IMR-90 (cell line): ENCODE data around the gene ERBB4. TPM values are rescaled to one million over a fixed set of nuclear protein-coding genes. Genes with fewer than 3 reads are reported as not detected.

Source experiments
- ATAC-seq: fragments of 200-7000 bp; cut with Tn5 transposase; 2 replicates; pipeline ENCODE4 v1.9.1; 2020; ENCODE audit warnings: low read depth, mild to moderate bottlenecking, moderate library complexity
- BruUV-seq: library from RNA; stranded (reverse); fragments of 400-500 nt; replicated peaks from 2 replicates; lab custom pipeline; 2021; lab: Mats Ljungman, UMichigan
- CTCF ChIA-PET: fragments of 300-600 bp; formaldehyde crosslinking; extraction: SDS; loops from one replicate; lab custom pipeline; 2021; ENCODE audit warnings: antibody characterized with exemption; lab: Yijun Ruan, JAX
- POLR2A ChIA-PET: fragments of 300-600 bp; sonication (Branson Sonifier 250); formaldehyde crosslinking; loops from one replicate; lab custom pipeline; 2022; ENCODE audit warnings: antibody characterized with exemption; ENCODE audit not compliant: unreplicated experiment; lab: Charles Lee
- DNase-seq: peaks from one replicate; pipeline ENCODE4 v3.0.0; 2013
- H2AFZ ChIP-seq: replicated peaks from 2 replicates; pipeline ENCODE3; 2013; ENCODE audit warnings: low read length, mild to moderate bottlenecking; ENCODE audit not compliant: poor library complexity
- H2AK5ac ChIP-seq: 2 replicates; pipeline ENCODE4 v1.6.1; 2013; ENCODE audit warnings: low read depth, low read length, inconsistent platforms
- H2AK9ac ChIP-seq: replicated peaks from 2 replicates; pipeline ENCODE3; 2013; ENCODE audit warnings: mild to moderate bottlenecking, low read depth, low read length, moderate library complexity; ENCODE audit not compliant: poor library complexity
- H2BK120ac ChIP-seq: 2 replicates; pipeline ENCODE4 v1.6.1; 2013; ENCODE audit warnings: low read depth, low read length, inconsistent platforms
- H2BK15ac ChIP-seq: 3 replicates; pipeline ENCODE4 v1.6.1; 2013; ENCODE audit warnings: low read depth, low read length, inconsistent platforms
- H2BK20ac ChIP-seq: 2 replicates; pipeline ENCODE4 v1.6.1; 2013; ENCODE audit warnings: low read depth, mild to moderate bottlenecking, inconsistent platforms, low read length, moderate library complexity
- H2BK5ac ChIP-seq: 2 replicates; pipeline ENCODE4 v1.6.1; 2013; ENCODE audit warnings: mild to moderate bottlenecking, low read depth, low read length, inconsistent platforms; ENCODE audit not compliant: poor library complexity, severe bottlenecking
- H3K14ac ChIP-seq: replicated peaks from 2 replicates; pipeline ENCODE4 v1.6.1; 2013; ENCODE audit warnings: low read depth, low read length, inconsistent platforms
- H3K18ac ChIP-seq: 2 replicates; pipeline ENCODE4 v1.6.1; 2013; ENCODE audit warnings: low read depth, low read length, control low read depth
- H3K23ac ChIP-seq: 2 replicates; pipeline ENCODE4 v1.6.1; 2013; ENCODE audit warnings: low read depth, low read length, inconsistent platforms
- H3K27ac ChIP-seq: 2 replicates; pipeline ENCODE4 v1.5.1; 2013; ENCODE audit warnings: mild to moderate bottlenecking, control low read depth, low read length; ENCODE audit not compliant: insufficient read depth
- H3K27me3 ChIP-seq: 2 replicates; pipeline ENCODE4 v1.6.1; 2013; ENCODE audit warnings: low read length; ENCODE audit not compliant: control insufficient read depth, insufficient read depth
- H3K36me3 ChIP-seq: 2 replicates; pipeline ENCODE4 v1.6.1; 2013; ENCODE audit warnings: low read length, mixed read lengths; ENCODE audit not compliant: control insufficient read depth, insufficient read depth
- H3K4ac ChIP-seq: 2 replicates; pipeline ENCODE4 v1.6.1; 2013; ENCODE audit warnings: low read depth, low read length, inconsistent platforms
- H3K4me1 ChIP-seq: 2 replicates; pipeline ENCODE4 v1.6.1; 2013; ENCODE audit warnings: low read length, mixed read lengths; ENCODE audit not compliant: control insufficient read depth, insufficient read depth
- H3K4me2 ChIP-seq: 2 replicates; pipeline ENCODE4 v1.6.1; 2013; ENCODE audit warnings: low read depth, mild to moderate bottlenecking, control low read depth, low read length, moderate library complexity
- H3K4me3 ChIP-seq: 2 replicates; pipeline ENCODE4 v1.5.1; 2013; ENCODE audit warnings: low read depth, mild to moderate bottlenecking, control low read depth, low read length, moderate library complexity; ENCODE audit not compliant: insufficient read depth
- H3K56ac ChIP-seq: 2 replicates; pipeline ENCODE4 v1.6.1; 2013; ENCODE audit warnings: low read length, inconsistent platforms; ENCODE audit not compliant: insufficient read depth; ENCODE audit errors: extremely low read depth
- H3K79me1 ChIP-seq, 2 experiments: 2 replicates each; pipeline ENCODE4 v1.6.1; 2013; ENCODE audit warnings: low read length in 2 of 2, inconsistent platforms in 1 of 2, low read depth in 1 of 2
- H3K9ac ChIP-seq: 2 replicates; pipeline ENCODE4 v1.6.1; 2013; ENCODE audit warnings: low read depth, low read length, control low read depth
- H3K9me1 ChIP-seq: 2 replicates; pipeline ENCODE4 v1.6.1; 2013; ENCODE audit warnings: low read length, inconsistent platforms; ENCODE audit not compliant: insufficient read depth
- H3K9me3 ChIP-seq: 2 replicates; pipeline ENCODE4 v1.6.1; 2013; ENCODE audit warnings: low read length; ENCODE audit not compliant: control insufficient read depth, insufficient read depth
- H4K20me1 ChIP-seq: 2 replicates; pipeline ENCODE4 v1.6.1; 2013; ENCODE audit warnings: low read length, inconsistent platforms; ENCODE audit not compliant: insufficient read depth
- H4K5ac ChIP-seq: 2 replicates; pipeline ENCODE4 v1.6.1; 2013; ENCODE audit warnings: mild to moderate bottlenecking, low read depth, low read length, control low read depth
- H4K8ac ChIP-seq, 2 experiments: 2 replicates each; pipeline ENCODE4 v1.6.1; 2013; ENCODE audit warnings: low read depth in 2 of 2, low read length in 2 of 2, control low read depth in 1 of 2, inconsistent platforms in 1 of 2
- H4K91ac ChIP-seq: 2 replicates; pipeline ENCODE4 v1.6.1; 2013; ENCODE audit warnings: low read depth, low read length, inconsistent platforms; ENCODE audit not compliant: insufficient read depth
- CEBPB ChIP-seq: IDR thresholded peaks from 2 replicates; pipeline ENCODE4 v1.6.1; 2012; ENCODE audit warnings: low read depth, low read length, improper control_type of control experiment
- CHD1 ChIP-seq: IDR thresholded peaks from 2 replicates; pipeline ENCODE4 v1.6.1; 2012; ENCODE audit warnings: low read depth, low read length, improper control_type of control experiment
- ELK1 ChIP-seq: fragments of 150-350 bp; IDR thresholded peaks from 2 replicates; pipeline ENCODE4 v1.6.1; 2016; ENCODE audit warnings: low read depth, mild to moderate bottlenecking, low read length, moderate library complexity, borderline replicate concordance
- FOS ChIP-seq: fragments of 150-350 bp; IDR thresholded peaks from 2 replicates; pipeline ENCODE4 v1.6.1; 2016; ENCODE audit warnings: low read depth, low read length
- MAFK ChIP-seq: IDR thresholded peaks from 2 replicates; pipeline ENCODE4 v1.6.1; 2012; ENCODE audit warnings: low read depth, low read length, improper control_type of control experiment
- MAZ ChIP-seq: IDR thresholded peaks from 2 replicates; pipeline ENCODE4 v1.6.1; 2012; ENCODE audit warnings: low read depth, mild to moderate bottlenecking, low read length, improper control_type of control experiment, moderate library complexity, borderline replicate concordance
- MXI1 ChIP-seq: IDR thresholded peaks from 2 replicates; pipeline ENCODE4 v1.6.1; 2012; ENCODE audit warnings: low read depth, mild to moderate bottlenecking, low read length, moderate library complexity, borderline replicate concordance
- POLR2A ChIP-seq: IDR thresholded peaks from 2 replicates; pipeline ENCODE4 v1.6.1; 2012; ENCODE audit warnings: mild to moderate bottlenecking, low read depth, low read length
- RAD21 ChIP-seq: IDR thresholded peaks from 2 replicates; pipeline ENCODE4 v1.6.1; 2012; ENCODE audit warnings: low read length, improper control_type of control experiment
- RCOR1 ChIP-seq: IDR thresholded peaks from 2 replicates; pipeline ENCODE4 v1.6.1; 2012; ENCODE audit warnings: mild to moderate bottlenecking, low read length, improper control_type of control experiment; ENCODE audit not compliant: insufficient replicate concordance
- SMC3 ChIP-seq: fragments of 150-350 bp; IDR thresholded peaks from 2 replicates; pipeline ENCODE4 v1.6.1; 2016; ENCODE audit warnings: low read depth, mild to moderate bottlenecking, antibody characterized with exemption, low read length, moderate library complexity
- WGBS, 2 experiments: methylation state at CpG; one replicate each; pipeline versions ENCODE4 v1.1.5 to v1.1.7; 2013; ENCODE audit warnings: missing lambda C conversion rate in 2 of 2; ENCODE audit not compliant: insufficient read length in 1 of 2; ENCODE audit errors: extremely low coverage in 2 of 2; 5-methylcytosine and 5-hydroxymethylcytosine counted together
- dilution Hi-C: fragments of 300-500 bp; cut with HindIII; formaldehyde crosslinking; loops from one replicate; pipeline ENCODE4 v1.14.3; 2018; ENCODE audit warnings: low sequenced_read_pairs; ENCODE audit not compliant: unreplicated experiment
- in situ Hi-C: fragments of 300-500 bp; cut with MboI; formaldehyde crosslinking; loops from 3 replicates; pipeline ENCODE4 v1.14.3; 2019; ENCODE audit warnings: low sequenced_read_pairs, inconsistent platforms, mixed read lengths
- intact Hi-C: fragments of 100-400 bp; cut with micrococcal nuclease; formaldehyde crosslinking; loops from 2 replicates; pipeline ENCODE4 v1.10.0; 2022
- polyA plus RNA-seq, 3 experiments: library from polyadenylated mRNA; depleted of rRNA; stranded (reverse); fragments of >200 nt; gene quantifications; 2 replicates each; pipeline ENCODE4 v1.2.3, GENCODE V29; 2012; ENCODE audit warnings: low replicate concordance in 1 of 3
- total RNA-seq: library from RNA; depleted of rRNA; stranded (reverse); fragments of >200 nt; gene quantifications from 2 replicates; pipeline ENCODE4 v1.2.3, GENCODE V29; 2012

Gene ERBB4
- total and polyA plus RNA-seq, 2 of the 4 experiments (the other 2 are of a cell fraction) = not detected

- Histone ChIP-seq H2AK5ac (no peak overlapping the region), H3K56ac (no peak overlapping the region), H3K23ac (no peak overlapping the region), H3K18ac (no peak overlapping the region), H3K27me3 (no peaks in the 10 kb centered on the region), H2AFZ (no peak overlapping the region), H4K8ac (no peak overlapping the region), H2BK20ac (no peak overlapping the region), H3K4ac (no peak overlapping the region), H2BK5ac (no peak overlapping the region), H3K9me1 (no peaks in the 10 kb centered on the region), H3K79me1 (no peaks in the 10 kb centered on the region), H3K4me2 (peak overlapping the region; percentile 72; the same call in 1 of the 2 replicates), H4K5ac (no peak overlapping the region), H3K27ac (no peak overlapping the region), H3K36me3 (no peaks in the 10 kb centered on the region), H2BK120ac (no peak overlapping the region), H3K14ac (no peak overlapping the region), H2AK9ac (no peak overlapping the region), H3K4me3 (no peak overlapping the region), H4K20me1 (no peaks in the 10 kb centered on the region), H4K91ac (no peak overlapping the region), H3K4me1 (peaks cover 2% of the 10 kb centered on the region; the same call in 1 of the 2 replicates), H3K9ac (no peak overlapping the region), H2BK15ac (no peak overlapping the region), H3K9me3 (no peaks in the 10 kb centered on the region)
- ATAC-seq = no peak
- in situ Hi-C loops = no loop called here
- dilution Hi-C loops = no loop called here
- TF ChIP-seq MAFK (no peak), CEBPB (no peak), POLR2A (no peak), MAZ (no peak), ELK1 (no peak), MXI1 (no peak), RAD21 (no peak), SMC3 (no peak), CHD1 (no peak), FOS (no peak), RCOR1 (no peak)
- BruUV-seq = no TSS peak
- DNase-seq = no peak
- WGBS, 2 experiments = no CpG with 5 or more reads among the region's 2 CpGs
- POLR2A ChIA-PET = no interaction called here
- intact Hi-C loops = no loop called here
- CTCF ChIA-PET = no interaction called here
Observed at GRCh38 chr2:211900518-211900917, 638.1 kb downstream of the ERBB4 start.
